DND-41 (cell line): Measurements from ENCODE around the gene NF2.

Source experiments
- ATAC-seq: fragments of 200-7000 bp; cut with Tn5 transposase; 3 replicates; pipeline ENCODE4 v1.9.1; 2021; ENCODE audit warnings: low read depth; ENCODE audit not compliant: insufficient read depth
- DNase-seq: peaks from one replicate; pipeline ENCODE4 v3.0.0-alpha.2; 2020
- H2AFZ ChIP-seq: 2 replicates; pipeline ENCODE4 v1.6.0; 2012; ENCODE audit warnings: low read depth, low read length
- H3K27ac ChIP-seq: 2 replicates; pipeline ENCODE4 v1.5.1; 2012; ENCODE audit warnings: low read length, inconsistent platforms
- H3K27me3 ChIP-seq: fragments of 200-600 bp; sonication (generic); 2 replicates; pipeline ENCODE4 v1.6.0; 2012; ENCODE audit warnings: low read length, mild to moderate bottlenecking, inconsistent platforms; ENCODE audit not compliant: insufficient read depth, poor library complexity
- H3K36me3 ChIP-seq: 2 replicates; pipeline ENCODE4 v1.5.1; 2012; ENCODE audit warnings: low read length, inconsistent platforms; ENCODE audit not compliant: insufficient read depth
- H3K4me1 ChIP-seq: 2 replicates; pipeline ENCODE4 v1.5.1; 2012; ENCODE audit warnings: mild to moderate bottlenecking, low read length; ENCODE audit not compliant: insufficient read depth
- H3K4me2 ChIP-seq: 2 replicates; pipeline ENCODE4 v1.6.0; 2012; ENCODE audit warnings: mild to moderate bottlenecking, moderate library complexity, low read length, inconsistent platforms; ENCODE audit not compliant: insufficient read depth
- H3K4me3 ChIP-seq, 2 experiments: fragments of 200-600 bp in 1 of 2; shearing (Covaris generic) in 1 of 2; 2 replicates each; pipeline ENCODE4 v1.5.1; 2012 to 2016; ENCODE audit warnings: inconsistent platforms in 2 of 2, low read length in 2 of 2, mild to moderate bottlenecking in 2 of 2, low read depth in 1 of 2, moderate library complexity in 1 of 2
- H3K79me2 ChIP-seq: 2 replicates; pipeline ENCODE4 v1.6.0; 2012; ENCODE audit warnings: low read length, inconsistent platforms; ENCODE audit not compliant: insufficient read depth
- H3K9ac ChIP-seq: 2 replicates; pipeline ENCODE4 v1.6.0; 2012; ENCODE audit warnings: low read depth, mild to moderate bottlenecking, inconsistent platforms, low read length, moderate library complexity
- H3K9me3 ChIP-seq: 2 replicates; pipeline ENCODE4 v1.5.1; 2012; ENCODE audit warnings: low read length, moderate library complexity, mild to moderate bottlenecking, inconsistent platforms; ENCODE audit not compliant: insufficient read depth, severe bottlenecking
- H4K20me1 ChIP-seq: 2 replicates; pipeline ENCODE4 v1.6.0; 2012; ENCODE audit warnings: low read length; ENCODE audit not compliant: insufficient read depth
- CTCF ChIP-seq: IDR thresholded peaks from 2 replicates; pipeline ENCODE4 v1.5.1; 2012; ENCODE audit warnings: borderline replicate concordance, low read length, moderate library complexity, mild to moderate bottlenecking; ENCODE audit not compliant: poor library complexity, severe bottlenecking; ENCODE audit errors: extremely low read depth
- EZH2 ChIP-seq: IDR thresholded peaks from 3 replicates; pipeline ENCODE4 v1.6.1; 2012; ENCODE audit warnings: borderline replicate concordance, low read depth, mild to moderate bottlenecking, moderate library complexity, low read length, inconsistent platforms; ENCODE audit not compliant: severe bottlenecking

Gene NF2

GRCh38 chr22:29691636-29692326 is 88.3 kb downstream of the NF2 start:
- no peaks in the 10 kb centered on the region for H3K9me3 ChIP-seq
- DNase-seq (no peak), ATAC-seq (no peak)
- no peak overlapping the region for H3K27ac ChIP-seq
- no peaks in the 10 kb centered on the region for H3K4me1 ChIP-seq
- no peak overlapping the region for H2AFZ ChIP-seq
- H3K4me2 ChIP-seq = no peak overlapping the region
- no peaks in the 10 kb centered on the region for H3K79me2 ChIP-seq
- peaks cover 79% of the 10 kb centered on the region for H3K36me3 ChIP-seq
- H3K4me3 ChIP-seq = no peak overlapping the region
- H3K27me3 ChIP-seq = no peaks in the 10 kb centered on the region
- TF ChIP-seq CTCF (no peak), EZH2 (no peak)
- no peak overlapping the region for H3K9ac ChIP-seq
- peaks cover 8% of the 10 kb centered on the region; the same call in 1 of the 2 replicates for H4K20me1 ChIP-seq

- Histone ChIP-seq H3K27me3 (no peaks in the 10 kb centered on the region), H3K9me3 (no peaks in the 10 kb centered on the region), H3K79me2 (no peaks in the 10 kb centered on the region), H3K27ac (no peak overlapping the region), H4K20me1 (peaks cover 8% of the 10 kb centered on the region; the same call in 1 of the 2 replicates), H2AFZ (no peak overlapping the region), H3K4me3 (no peak overlapping the region), H3K4me1 (no peaks in the 10 kb centered on the region), H3K4me2 (no peak overlapping the region), H3K36me3 (peaks cover 78% of the 10 kb centered on the region), H3K9ac (no peak overlapping the region)
- no peak for TF ChIP-seq EZH2
- TF ChIP-seq CTCF = no peak
- DNase-seq = no peak
- ATAC-seq = no peak
Observed at GRCh38 chr22:29692327-29692640, 88.9 kb downstream of the NF2 start.

GRCh38 chr22:29693161-29693560 is 89.7 kb downstream of the NF2 start:
- no peak overlapping the region for H3K4me3 ChIP-seq
- H3K9ac ChIP-seq = no peak overlapping the region
- TF ChIP-seq CTCF (no peak), EZH2 (no peak)

More at GRCh38 chr22:29693161-29693560, 89.7 kb downstream of the NF2 start:
- H3K4me1 ChIP-seq = no peaks in the 10 kb centered on the region
- H3K27ac ChIP-seq = no peak overlapping the region
- no peaks in the 10 kb centered on the region for H3K9me3 ChIP-seq
- H3K27me3 ChIP-seq = no peaks in the 10 kb centered on the region
- no peak for DNase-seq
- H4K20me1 ChIP-seq = peaks cover 8% of the 10 kb centered on the region; the same call in 1 of the 2 replicates
- peaks cover 77% of the 10 kb centered on the region for H3K36me3 ChIP-seq
- H3K79me2 ChIP-seq = no peaks in the 10 kb centered on the region
- H2AFZ ChIP-seq = no peak overlapping the region
- ATAC-seq = no peak
- no peak overlapping the region for H3K4me2 ChIP-seq
